ENCODE results near the gene PSENEN.
"Not testable (repeated sequence)": the region's sequence is repeated elsewhere in the genome, so short reads cannot be mapped to it uniquely, and the experiment has no call there.

PSENEN gene

GRCh38 chr19:35768082-35768421 is 22.6 kb downstream of the PSENEN start:
- DNase-seq (ENCODE audit: low read depth in 4 of 4, low spot score in 1 of 4), result no peak

GRCh38 chr19:35772362-35772761 is 26.9 kb downstream of the PSENEN start:
- DNase-seq (ENCODE audit: low read depth in 4 of 4, low spot score in 1 of 4), result not testable (repeated sequence)

GRCh38 chr19:35773020-35773806 is 27.8 kb downstream of the PSENEN start:
- DNase-seq (ENCODE audit: low read depth in 4 of 4, low spot score in 1 of 4), result no peak

DNA sequence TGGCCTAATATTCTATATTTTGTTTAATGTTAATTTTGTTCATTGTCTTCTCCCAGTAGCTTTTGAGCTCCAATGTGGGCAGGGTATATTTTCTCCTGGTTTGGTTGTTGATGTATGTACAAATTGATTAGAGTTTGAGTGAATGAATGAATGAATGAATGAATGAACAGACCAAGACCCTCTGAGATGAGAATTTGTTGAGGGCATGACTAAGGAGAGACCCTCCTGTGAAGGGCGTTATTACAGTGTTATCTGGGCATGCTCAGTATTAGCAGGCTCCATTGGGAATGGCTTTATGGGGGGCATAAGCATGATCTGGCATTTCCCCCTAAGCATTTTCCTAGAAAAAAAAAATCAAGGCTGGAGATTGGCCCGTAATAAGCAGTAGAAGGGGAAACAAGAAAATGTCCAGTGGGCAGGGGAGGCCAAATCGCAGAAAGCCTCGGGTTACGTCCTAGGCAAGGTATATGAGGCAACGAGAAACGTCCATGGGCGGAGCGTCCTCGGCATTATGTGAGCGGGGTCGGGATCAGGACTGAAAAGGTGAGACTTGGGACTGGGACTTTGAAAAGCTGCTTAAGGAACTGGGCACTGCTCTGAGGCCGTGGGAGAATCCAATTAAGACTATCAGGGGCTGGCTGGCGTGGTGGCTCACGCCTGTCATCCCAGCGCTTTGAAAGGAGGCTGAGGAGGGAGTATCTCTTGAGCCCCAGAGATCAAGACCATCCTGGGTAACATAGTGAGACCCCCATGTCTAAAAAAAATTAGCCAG is 29.0 kb downstream of the PSENEN start:
- no peak for DNase-seq (ENCODE audit: low read depth in 4 of 4, low spot score in 1 of 4)

DNA sequence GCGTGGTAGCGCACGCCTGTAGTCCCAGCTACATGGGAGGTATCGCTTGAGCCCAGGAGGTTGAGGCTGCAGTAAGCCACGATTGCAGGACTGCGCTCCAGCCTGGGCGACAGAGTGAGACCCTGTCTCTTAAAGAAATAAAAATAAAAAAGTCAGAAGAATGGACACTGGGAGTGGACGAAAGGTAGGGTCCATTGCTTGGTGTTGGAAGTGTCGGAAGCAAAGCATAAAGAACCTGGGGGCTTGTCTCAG is 29.5 kb downstream of the PSENEN start:
- DNase-seq (ENCODE audit: low read depth in 4 of 4, low spot score in 1 of 4), result no peak

- DNase-seq (ENCODE audit: low read depth in 4 of 4, low spot score in 1 of 4), result peak; percentile 97 to 100 (median 100)
These were observed 30.0 kb downstream of the PSENEN start, which contains the start of gene ARHGAP33 for GRCh38 chr19:35775298-35776101. Gene ARHGAP33 (plus strand): TSS chr19:35775564. CDS start chr19:35775659, 95 bp downstream.

DNA sequence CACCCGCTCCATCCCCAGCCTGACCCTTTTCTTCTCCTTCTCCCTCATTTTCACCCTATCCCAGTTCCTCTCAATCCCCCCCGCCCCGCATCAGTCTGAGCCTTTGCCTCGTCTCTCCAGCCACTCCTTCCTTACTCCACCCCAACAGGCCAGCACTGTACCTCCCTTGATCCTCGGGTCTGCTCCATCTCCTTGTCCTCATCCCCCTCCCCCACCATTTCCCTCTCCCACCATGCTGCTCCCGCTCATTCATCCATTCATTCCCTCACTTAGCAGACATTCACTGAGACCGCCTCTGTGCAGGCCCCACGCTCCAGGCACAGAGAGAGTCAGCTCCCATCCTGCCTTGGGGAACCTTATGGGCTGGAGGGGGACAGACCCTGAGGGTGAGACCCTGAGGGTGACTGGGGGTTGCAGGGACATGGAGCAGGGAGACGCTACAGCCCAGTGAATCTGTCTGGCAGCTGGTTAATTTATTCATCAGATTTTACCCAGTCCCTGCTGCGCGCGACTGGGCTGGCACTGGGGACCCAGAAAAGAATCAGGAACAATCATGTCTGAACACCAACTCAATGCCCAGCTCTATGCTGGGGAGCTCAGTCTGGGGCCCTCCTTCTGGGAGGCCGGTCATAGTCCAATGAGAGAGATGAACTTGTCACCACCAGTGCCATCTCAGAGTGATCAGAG is 30.8 kb downstream of the PSENEN start:
- no peak for DNase-seq (ENCODE audit: low read depth in 4 of 4, low spot score in 1 of 4)

DNA sequence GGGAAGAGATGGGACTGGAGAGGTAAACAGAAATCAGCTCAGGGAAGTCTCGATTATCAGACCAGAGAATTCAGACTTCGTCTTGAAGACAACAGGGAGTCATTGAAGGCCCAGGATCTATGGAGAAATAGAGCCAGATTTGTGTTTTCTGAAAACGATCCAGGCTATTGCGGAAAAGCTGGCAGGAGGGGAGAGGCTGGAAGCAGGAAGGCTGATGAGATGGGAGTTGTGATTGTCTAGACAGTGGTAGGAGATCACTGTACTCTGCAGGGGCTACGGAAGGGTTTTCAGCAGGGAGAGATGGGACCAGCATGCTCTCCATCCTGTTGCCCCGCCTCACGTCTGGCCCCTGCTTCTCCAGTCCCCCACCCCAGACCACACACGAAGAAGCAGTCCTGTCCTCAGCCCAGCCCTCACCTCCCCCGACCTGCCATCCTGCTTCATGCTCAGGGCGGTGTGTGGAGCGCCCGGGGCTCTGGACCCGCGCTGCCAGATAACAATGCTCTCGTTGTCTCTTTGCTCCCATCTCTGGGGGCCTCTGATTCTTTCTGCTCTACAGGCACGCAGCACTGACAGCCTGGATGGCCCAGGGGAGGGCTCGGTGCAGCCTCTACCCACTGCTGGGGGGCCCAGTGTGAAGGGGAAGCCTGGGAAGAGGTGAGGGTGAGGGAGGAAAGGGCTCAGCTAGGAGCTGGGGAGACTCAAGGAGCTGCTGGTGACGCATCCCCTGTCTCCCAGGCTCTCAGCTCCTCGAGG is 31.8 kb downstream of the PSENEN start:
- no peak for DNase-seq (ENCODE audit: low read depth in 4 of 4, low spot score in 1 of 4)

GRCh38 chr19:35777961-35778360 is 32.5 kb downstream of the PSENEN start:
- no peak for DNase-seq (ENCODE audit: low read depth in 4 of 4, low spot score in 1 of 4)

DNA sequence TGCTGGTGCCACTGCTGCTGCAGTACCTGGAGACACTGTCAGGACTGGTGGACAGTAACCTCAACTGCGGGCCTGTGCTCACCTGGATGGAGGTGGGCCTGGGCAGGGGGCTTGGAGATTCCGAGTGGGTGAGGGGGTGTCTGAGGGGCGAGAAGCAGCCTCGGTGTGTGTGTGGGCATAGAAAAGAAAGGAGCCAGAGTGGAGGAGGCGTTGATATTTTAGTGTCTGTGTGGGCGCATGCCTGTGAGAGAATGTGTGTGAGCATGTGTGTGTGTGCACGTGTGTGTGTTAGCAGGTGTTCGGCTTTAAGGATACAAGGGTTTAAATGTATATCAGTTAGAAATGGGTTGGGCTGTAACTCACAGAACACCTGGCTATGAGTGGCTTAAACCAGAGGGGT is 33.6 kb downstream of the PSENEN start:
- no peak for DNase-seq (ENCODE audit: low read depth in 4 of 4, low spot score in 1 of 4)

DNA sequence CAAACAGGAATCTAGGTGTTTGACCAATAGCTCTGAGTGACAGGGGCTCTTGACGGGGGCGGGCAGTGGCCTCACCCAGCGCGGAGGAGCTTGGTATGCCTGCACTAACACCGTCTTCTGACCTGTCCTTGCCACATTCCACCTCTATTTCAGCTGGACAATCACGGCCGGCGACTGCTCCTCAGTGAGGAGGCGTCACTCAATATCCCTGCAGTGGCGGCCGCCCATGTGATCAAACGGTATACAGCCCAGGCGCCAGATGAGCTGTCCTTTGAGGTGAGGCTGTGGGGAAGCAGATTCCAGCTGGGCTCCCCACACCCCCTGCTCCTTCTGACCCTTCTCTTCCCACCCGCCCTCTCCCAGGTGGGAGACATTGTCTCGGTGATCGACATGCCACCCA is 34.6 kb downstream of the PSENEN start:
- DNase-seq (ENCODE audit: low read depth in 4 of 4, low spot score in 1 of 4), result no peak

GRCh38 chr19:35780717-35781116 is 35.3 kb downstream of the PSENEN start:
- no peak for DNase-seq (ENCODE audit: low read depth in 4 of 4, low spot score in 1 of 4)

GRCh38 chr19:35781650-35782049 is 36.2 kb downstream of the PSENEN start:
- no peak for DNase-seq (ENCODE audit: low read depth in 4 of 4, low spot score in 1 of 4)

GRCh38 chr19:35782589-35782988 is 37.1 kb downstream of the PSENEN start:
- no peak for DNase-seq (ENCODE audit: low read depth in 4 of 4, low spot score in 1 of 4)

DNA sequence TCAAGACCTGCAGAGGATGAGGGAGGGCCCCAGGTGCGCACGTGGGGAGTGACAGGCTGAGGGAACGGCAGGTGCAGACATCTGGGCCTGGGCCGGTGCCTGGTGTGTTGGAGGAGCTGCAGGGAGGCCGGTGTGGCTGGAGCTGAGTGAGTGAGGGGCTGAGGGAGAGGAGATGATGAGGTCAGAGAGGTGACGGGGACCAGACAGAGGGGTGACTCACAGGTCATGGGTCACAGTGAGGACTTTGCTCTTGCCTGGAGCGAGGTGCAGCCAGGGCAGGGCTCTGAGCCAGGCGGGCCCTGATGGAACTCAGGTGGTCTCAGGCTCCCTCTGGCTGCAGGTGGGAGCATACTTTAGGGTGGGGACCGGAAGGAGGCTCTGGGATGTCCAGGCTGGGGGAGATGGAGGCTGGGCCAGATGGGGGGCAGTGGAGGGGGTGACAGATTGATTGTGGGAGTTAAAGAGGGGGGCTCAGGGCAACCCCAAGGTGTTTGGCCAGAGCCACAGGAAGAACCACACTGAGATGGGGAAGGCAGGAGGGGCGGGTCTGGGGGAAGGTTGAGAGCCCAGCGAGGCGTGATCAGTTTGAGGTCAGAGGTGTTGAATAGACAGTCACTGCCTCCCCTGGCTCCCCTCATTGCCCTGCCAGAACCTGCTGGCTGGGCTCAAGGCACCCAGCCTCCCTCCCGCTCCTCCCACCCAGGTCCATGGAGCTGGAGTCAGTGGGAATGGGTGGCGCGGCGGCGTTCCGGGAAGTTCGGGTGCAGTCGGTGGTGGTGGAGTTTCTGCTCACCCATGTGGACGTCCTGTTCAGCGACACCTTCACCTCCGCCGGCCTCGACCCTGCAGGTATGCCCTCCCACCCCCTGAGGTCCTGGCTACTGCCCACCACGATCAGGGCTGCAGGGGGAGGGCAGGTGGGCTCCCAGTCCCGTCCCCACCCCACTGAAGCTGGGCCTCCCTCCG is 38.3 kb downstream of the PSENEN start:
- DNase-seq (ENCODE audit: low read depth in 4 of 4, low spot score in 1 of 4), result no peak

DNA sequence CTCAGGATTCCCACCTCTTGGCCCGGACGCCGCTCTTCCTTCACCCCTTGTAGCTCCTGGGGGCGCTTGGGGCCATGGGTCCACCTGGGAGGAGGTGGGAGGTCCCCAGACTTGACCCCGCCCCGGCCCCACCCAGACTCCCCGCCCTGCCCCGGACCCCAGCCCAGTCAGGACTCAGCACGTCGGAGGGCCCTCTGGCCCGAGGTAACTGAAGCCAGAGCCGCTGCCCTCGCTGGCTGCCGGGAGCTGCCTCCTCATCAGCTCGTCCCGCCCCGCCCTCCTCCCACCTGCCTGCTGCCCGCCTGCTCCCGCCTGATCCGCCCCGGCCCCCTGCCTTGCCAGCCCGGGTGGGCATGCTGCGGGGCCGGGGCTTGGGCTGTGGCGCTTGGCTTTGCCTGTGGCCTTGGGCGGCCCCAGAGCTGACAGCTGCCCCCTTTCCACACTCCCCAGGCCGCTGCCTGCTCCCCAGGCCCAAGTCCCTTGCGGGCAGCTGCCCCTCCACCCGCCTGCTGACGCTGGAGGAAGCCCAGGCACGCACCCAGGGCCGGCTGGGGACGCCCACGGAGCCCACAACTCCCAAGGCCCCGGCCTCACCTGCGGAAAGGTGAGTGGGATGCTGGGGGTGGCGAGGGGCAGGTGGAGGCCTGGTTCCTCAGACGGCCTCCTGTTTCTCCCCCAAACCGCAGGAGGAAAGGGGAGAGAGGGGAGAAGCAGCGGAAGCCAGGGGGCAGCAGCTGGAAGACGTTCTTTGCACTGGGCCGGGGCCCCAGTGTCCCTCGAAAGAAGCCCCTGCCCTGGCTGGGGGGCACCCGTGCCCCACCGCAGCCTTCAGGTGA is 39.3 kb downstream of the PSENEN start:
- DNase-seq (ENCODE audit: low read depth in 4 of 4, low spot score in 1 of 4), result no peak

DNA sequence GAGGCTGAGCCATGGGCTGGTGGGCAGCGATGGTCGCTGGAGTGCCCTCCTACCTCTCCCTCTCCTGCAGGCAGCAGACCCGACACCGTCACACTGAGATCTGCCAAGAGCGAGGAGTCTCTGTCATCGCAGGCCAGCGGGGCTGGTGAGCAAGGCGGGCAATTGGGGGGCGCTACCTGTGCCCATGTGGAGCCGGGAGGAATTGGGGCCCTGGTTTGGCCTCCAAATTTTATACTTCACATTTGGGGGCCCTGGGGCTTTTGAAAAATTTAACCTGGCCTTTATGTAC is 39.8 kb downstream of the PSENEN start:
- DNase-seq (ENCODE audit: low read depth in 4 of 4, low spot score in 1 of 4), result no peak

GRCh38 chr19:35786299-35787160 is 41.1 kb downstream of the PSENEN start:
- DNase-seq (ENCODE audit: low read depth in 4 of 4, low spot score in 1 of 4), result no peak

Measured in stimulated activated CD4-positive, alpha-beta T cell treated with anti-CD3 and anti-CD28 coated beads, Interleukin-1b, Interleukin-23, amount 100 ng/mL, for 24 hours (primary cell).